ENCODE measurements around the gene ALMS1.

DNA sequence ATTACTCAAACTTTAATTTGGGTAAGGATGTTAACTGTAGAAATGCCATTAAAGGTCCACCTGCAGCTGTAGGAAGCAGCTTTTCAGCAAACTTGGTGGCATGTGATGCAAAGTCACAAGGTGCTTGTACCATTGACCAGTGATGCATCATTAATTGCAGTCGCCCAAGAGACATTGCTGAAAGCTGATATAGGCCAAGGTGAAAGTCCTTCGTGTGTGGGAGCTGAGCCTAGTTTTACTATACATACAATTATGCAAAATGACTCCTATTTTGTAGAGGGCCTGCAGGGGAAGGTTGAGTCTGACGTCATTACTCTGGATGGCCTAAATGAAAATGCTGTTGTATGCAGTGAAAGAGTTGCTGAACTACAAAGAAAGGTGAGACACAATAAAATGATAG lies 40.5 kb downstream of the ALMS1 start:
- TF ChIP-seq, protein P1, sequence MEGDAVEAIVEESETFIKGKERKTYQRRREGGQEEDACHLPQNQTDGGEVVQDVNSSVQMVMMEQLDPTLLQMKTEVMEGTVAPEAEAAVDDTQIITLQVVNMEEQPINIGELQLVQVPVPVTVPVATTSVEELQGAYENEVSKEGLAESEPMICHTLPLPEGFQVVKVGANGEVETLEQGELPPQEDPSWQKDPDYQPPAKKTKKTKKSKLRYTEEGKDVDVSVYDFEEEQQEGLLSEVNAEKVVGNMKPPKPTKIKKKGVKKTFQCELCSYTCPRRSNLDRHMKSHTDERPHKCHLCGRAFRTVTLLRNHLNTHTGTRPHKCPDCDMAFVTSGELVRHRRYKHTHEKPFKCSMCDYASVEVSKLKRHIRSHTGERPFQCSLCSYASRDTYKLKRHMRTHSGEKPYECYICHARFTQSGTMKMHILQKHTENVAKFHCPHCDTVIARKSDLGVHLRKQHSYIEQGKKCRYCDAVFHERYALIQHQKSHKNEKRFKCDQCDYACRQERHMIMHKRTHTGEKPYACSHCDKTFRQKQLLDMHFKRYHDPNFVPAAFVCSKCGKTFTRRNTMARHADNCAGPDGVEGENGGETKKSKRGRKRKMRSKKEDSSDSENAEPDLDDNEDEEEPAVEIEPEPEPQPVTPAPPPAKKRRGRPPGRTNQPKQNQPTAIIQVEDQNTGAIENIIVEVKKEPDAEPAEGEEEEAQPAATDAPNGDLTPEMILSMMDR (IDR thresholded peaks at IDR 0.05), result no peak
- no peak for TF ChIP-seq POLR2A (IDR thresholded peaks at IDR 0.05)
